ENCODE data around the gene PUM2.

The PUM2 gene

DNA sequence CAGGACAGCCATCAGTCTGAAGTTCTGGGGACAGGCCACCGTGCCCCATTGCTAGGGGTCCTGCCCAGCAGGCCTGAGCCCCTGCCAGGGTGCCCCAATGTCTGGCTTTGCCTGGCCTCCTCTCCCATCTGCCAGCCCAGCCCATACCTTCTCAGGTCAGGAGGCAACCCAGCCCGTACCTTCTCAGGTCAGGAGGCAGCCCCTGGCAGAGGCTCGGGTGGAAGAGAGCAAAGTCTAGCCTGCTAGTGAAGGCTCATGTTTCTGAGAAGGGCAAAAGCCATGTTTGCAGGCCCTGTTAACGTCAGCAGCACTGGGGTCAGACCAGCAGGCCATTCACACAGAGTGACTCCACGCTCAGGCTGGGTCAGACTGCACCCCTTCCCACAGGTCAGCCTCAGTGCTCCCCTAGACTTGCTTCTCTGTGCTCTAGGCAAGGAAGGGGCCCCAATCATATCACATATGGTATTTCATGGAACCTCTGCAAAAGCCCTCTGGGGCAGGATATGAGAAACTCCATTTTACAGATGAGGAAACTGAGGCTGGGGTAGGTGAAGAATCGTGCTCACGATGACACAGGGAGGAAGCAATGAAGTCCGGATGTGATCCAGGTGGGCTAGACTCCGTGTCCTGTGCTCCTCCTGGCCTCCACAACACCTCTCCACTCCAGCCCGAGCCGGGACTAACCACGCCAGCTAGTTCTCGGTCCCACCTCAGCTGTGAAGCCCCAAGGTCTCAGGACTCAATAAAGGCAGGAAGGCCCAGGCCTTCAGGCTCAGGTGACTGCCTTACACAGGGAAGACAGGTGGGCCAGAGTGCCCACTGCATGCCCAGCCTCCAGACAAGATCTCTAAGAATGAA, 135.2 kb downstream of the PUM2 start:
- no peak for TF ChIP-seq TAF1 (IDR thresholded peaks at IDR 0.05; ENCODE audit: low read depth)
- TF ChIP-seq NFIC (IDR thresholded peaks at IDR 0.05) = no peak
- TF ChIP-seq TCF12 (IDR thresholded peaks at IDR 0.05; ENCODE audit: low read depth) = no peak
- TF ChIP-seq TEAD4 (IDR thresholded peaks at IDR 0.05) = no peak
- no peak for TF ChIP-seq RAD21 (IDR thresholded peaks at IDR 0.05; ENCODE audit: low read depth)
- no peak for TF ChIP-seq YY1 (IDR thresholded peaks at IDR 0.05; ENCODE audit: low read depth)
- no peak for TF ChIP-seq EGR1 (IDR thresholded peaks at IDR 0.05)
- TF ChIP-seq, protein P1, sequence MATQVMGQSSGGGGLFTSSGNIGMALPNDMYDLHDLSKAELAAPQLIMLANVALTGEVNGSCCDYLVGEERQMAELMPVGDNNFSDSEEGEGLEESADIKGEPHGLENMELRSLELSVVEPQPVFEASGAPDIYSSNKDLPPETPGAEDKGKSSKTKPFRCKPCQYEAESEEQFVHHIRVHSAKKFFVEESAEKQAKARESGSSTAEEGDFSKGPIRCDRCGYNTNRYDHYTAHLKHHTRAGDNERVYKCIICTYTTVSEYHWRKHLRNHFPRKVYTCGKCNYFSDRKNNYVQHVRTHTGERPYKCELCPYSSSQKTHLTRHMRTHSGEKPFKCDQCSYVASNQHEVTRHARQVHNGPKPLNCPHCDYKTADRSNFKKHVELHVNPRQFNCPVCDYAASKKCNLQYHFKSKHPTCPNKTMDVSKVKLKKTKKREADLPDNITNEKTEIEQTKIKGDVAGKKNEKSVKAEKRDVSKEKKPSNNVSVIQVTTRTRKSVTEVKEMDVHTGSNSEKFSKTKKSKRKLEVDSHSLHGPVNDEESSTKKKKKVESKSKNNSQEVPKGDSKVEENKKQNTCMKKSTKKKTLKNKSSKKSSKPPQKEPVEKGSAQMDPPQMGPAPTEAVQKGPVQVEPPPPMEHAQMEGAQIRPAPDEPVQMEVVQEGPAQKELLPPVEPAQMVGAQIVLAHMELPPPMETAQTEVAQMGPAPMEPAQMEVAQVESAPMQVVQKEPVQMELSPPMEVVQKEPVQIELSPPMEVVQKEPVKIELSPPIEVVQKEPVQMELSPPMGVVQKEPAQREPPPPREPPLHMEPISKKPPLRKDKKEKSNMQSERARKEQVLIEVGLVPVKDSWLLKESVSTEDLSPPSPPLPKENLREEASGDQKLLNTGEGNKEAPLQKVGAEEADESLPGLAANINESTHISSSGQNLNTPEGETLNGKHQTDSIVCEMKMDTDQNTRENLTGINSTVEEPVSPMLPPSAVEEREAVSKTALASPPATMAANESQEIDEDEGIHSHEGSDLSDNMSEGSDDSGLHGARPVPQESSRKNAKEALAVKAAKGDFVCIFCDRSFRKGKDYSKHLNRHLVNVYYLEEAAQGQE (IDR thresholded peaks at IDR 0.05; ENCODE audit: low read depth) = no peak
- no peak for TF ChIP-seq CREB1 (IDR thresholded peaks at IDR 0.05; ENCODE audit: low read depth)
- TF ChIP-seq, protein P2, sequence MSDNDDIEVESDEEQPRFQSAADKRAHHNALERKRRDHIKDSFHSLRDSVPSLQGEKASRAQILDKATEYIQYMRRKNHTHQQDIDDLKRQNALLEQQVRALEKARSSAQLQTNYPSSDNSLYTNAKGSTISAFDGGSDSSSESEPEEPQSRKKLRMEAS (IDR thresholded peaks at IDR 0.05) = no peak
- TF ChIP-seq EP300 (IDR thresholded peaks at IDR 0.05; ENCODE audit: borderline replicate concordance) = no peak
- TF ChIP-seq CEBPB (IDR thresholded peaks at IDR 0.05) = no peak
- TF ChIP-seq FOXM1 (IDR thresholded peaks at IDR 0.05; ENCODE audit: borderline replicate concordance, low read depth) = no peak
- no peak for TF ChIP-seq ZBTB7A (IDR thresholded peaks at IDR 0.05; ENCODE audit: low read depth)
- TF ChIP-seq, protein P3, sequence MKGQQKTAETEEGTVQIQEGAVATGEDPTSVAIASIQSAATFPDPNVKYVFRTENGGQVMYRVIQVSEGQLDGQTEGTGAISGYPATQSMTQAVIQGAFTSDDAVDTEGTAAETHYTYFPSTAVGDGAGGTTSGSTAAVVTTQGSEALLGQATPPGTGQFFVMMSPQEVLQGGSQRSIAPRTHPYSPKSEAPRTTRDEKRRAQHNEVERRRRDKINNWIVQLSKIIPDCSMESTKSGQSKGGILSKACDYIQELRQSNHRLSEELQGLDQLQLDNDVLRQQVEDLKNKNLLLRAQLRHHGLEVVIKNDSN (IDR thresholded peaks at IDR 0.05) = no peak

DNA sequence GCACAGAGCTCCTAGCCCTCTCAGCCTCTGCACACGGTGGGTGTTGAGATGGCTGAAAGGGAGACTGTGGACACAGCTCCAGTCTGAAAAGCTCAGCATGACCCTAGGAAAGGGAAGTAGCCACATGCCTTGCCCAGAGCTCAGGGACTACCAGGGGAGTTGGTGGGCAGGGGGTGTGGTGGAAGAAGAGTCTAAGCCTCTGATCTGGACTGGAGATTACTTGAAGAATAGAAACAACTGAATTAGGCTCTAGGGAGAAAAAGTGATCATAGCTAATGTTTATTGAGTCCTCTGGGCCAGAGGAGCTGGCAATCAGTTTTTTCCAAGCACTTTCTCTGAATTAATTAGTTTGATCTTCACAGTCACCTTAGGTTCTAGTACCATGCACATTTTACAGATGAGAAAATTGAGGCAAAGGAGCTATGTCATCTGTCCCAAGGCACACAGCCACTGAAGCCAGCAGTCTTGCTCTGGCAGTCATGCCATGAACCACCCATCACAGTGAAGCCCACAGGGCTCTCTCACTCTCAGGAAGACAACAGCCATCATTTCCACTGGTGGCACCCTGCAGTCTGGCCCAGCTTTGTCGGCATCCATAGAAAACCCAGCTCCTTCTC, 136.0 kb downstream of the PUM2 start:
- TF ChIP-seq, protein P2 (IDR thresholded peaks at IDR 0.05) = no peak
- no peak for TF ChIP-seq TEAD4 (IDR thresholded peaks at IDR 0.05)
- TF ChIP-seq CREB1 (IDR thresholded peaks at IDR 0.05; ENCODE audit: low read depth) = no peak
- TF ChIP-seq TCF12 (IDR thresholded peaks at IDR 0.05; ENCODE audit: low read depth) = no peak
- TF ChIP-seq RAD21 (IDR thresholded peaks at IDR 0.05; ENCODE audit: low read depth) = no peak
- no peak for TF ChIP-seq YY1 (IDR thresholded peaks at IDR 0.05; ENCODE audit: low read depth)
- TF ChIP-seq EP300 (IDR thresholded peaks at IDR 0.05; ENCODE audit: borderline replicate concordance) = no peak
- TF ChIP-seq, protein P3 (IDR thresholded peaks at IDR 0.05) = no peak
- TF ChIP-seq NFIC (IDR thresholded peaks at IDR 0.05) = no peak

DNA sequence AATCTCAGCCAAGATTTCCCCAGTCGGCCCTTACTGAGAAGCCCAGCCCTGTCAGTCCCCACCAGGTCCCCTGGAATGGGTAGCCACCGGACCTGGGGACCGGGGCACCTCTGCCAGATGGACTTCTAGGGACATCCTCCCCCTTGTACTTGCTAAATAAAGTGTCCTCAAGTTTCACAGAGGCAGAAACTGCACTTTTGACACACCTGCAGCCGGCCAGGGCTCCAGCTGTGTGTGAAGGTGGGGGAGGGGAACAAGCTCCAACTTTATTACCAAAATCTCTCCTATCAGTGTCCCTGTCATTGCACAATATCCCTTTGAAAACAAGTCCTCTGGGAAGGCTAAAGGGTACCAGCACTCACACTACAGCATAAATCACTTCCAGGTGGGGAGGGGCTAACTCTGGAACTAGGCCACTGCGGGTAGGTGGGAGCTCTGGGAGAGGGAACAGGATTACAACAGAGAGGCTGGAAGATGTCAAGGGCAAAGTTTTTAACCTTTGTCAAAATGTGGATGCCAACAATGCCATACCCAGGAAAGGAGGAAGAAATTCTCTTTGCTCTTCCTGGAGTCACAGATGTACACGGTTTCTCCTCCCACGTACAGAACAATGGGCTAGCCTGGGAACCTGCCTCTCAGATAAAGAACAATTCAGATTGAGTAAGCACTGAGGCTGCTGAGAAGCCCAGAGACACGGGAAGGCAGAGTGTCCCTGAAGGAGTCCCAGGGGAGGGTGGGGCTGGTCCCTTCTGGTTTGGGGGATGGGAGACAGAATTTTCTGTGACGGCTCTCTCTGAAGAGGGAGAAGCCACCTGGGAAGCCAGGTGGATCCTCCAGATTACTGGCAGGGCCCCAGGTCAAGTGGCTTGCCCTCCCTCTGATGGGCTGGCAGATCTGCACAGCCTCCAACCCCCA, 136.7 kb downstream of the PUM2 start:
- TF ChIP-seq NFIC (IDR thresholded peaks at IDR 0.05) (no peak), EP300 (IDR thresholded peaks at IDR 0.05; ENCODE audit: borderline replicate concordance) (no peak), FOXM1 (IDR thresholded peaks at IDR 0.05; ENCODE audit: borderline replicate concordance, low read depth) (no peak), CREB1 (IDR thresholded peaks at IDR 0.05; ENCODE audit: low read depth) (no peak), EGR1 (IDR thresholded peaks at IDR 0.05) (no peak), CEBPB (IDR thresholded peaks at IDR 0.05) (no peak), YY1 (IDR thresholded peaks at IDR 0.05; ENCODE audit: low read depth) (no peak), TEAD4 (IDR thresholded peaks at IDR 0.05) (no peak), TCF12 (IDR thresholded peaks at IDR 0.05; ENCODE audit: low read depth) (no peak), TAF1 (IDR thresholded peaks at IDR 0.05; ENCODE audit: low read depth) (no peak), ZBTB7A (IDR thresholded peaks at IDR 0.05; ENCODE audit: low read depth) (no peak)
- TF ChIP-seq, protein P2 (IDR thresholded peaks at IDR 0.05) = no peak
- TF ChIP-seq, protein P3 (IDR thresholded peaks at IDR 0.05) = no peak
- TF ChIP-seq, protein P1 (IDR thresholded peaks at IDR 0.05; ENCODE audit: low read depth) = no peak
